ENCODE data around the gene SCPEP1.

Gene SCPEP1

DNA sequence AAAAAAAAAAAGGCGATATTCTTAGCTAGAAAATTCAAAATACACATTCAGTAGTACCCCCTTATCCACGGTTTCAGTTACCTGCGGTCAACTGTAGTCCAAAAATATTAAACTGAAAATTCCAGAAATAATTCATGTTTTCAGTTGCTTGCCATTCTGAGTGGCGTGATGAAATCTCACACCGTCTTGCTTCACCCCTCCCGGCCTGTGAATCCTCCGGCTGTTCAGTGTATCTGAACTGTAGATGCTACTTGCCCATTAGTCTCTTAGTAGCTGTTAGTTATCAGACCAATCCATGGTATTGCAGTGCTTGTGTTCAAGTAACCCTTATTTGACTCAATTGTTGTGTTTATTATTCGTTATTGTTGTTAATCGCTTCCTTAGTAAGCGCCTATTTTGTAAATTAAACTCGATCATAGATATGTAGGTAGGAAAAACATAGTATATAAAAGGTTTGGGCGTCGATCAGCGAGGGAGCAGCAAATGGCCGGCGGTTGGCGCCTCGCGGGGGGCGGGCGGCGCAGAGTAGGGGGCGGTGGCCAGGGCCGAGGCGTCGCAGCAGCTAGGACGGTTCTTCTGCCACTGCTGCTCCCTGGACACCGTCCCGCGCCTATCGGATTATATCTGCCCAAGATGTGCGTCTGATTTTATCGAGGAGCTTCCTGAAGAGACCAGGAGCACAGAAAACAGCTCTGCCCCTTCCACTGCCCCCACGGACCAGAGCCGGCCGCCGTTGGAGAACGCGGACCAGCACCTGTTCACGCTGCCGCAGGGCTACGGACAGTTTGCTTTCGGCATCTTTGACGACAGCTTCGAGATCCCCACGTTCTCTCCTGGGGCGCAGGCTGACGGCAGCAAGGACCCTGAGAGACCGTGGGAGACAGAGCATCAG is 67.3 kb downstream of the SCPEP1 start:
- no peak for DNase-seq

DNA sequence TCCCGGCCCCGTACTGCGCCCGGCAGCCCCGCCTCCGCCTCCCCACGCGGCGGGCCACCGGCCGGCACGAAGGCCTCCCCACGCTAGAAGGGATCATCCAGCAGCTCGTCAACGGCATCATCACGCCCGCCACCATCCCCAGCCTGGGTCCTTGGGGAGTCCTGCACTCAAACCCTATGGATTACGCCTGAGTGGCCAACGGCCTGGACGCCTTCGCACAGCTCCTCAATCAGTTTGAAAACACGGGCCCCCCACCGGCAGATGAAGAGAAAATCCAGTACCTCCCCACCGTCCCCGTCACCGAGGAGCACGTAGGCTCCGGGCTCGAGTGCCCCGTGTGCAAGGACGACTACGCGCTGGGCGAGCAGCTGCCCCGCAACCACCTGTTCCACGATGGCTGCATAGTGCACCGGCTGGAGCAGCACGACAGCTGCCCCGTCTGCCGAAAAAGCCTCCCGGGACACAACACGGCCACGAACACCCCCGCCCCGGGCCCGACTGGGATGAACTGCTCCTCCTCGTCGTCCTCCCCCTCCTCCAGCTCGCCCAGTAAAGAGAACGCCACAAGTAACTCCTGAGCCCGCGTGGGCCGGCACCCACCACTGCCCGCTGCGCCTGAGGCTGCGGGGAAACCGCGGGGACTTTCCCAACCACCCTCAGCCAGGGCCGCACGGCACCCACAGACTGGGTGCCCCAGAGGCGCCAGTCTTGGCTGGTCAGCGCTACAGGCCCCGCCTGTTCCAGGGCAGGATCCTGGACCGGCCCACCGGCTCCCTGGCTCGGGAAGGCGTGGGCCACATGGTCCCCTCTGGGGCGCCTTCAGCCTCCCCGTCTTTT is 68.2 kb downstream of the SCPEP1 start:
- peak in 1 of 2 donors; percentile 16 for DNase-seq

DNA sequence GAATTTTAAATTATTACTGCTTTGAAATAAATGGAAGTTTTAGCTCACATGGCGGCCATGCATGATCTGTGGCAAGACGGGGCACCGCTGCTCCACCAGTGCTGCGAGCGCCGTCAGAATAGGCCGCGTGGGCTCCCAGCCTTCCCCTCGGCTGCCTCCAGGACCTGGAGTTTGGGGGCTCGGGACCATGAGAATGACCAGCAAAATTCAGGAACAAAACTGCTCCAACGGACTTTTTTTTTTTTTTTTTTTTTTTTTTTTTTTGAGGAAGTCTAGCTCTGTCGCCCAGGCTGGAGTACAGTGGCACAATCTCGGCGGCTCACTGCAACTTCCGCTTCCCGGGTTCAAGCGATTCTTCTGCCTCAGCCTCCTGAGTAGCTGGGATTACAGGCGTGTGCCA is 68.8 kb downstream of the SCPEP1 start:
- no peak for DNase-seq

DNA sequence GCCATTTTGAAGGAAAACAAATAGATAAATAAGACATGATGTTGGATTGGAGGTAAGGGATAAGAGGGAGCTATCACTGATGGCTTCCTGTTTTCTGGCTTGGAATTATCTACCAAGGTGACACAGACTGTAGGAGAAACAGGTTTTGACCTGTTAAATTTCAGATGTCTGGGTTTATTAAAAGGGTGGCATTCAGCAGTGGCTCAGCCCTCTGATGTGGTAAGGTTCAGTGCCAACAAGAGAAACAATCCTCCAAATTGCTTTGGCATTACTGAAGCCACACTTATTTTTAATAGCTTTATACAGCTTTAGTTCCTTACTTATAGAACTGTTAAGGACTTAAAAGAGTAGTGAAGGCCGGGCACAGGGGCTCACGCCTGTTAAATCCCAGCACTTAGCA is 70.2 kb downstream of the SCPEP1 start:
- DNase-seq: no peak

GRCh38 chr17:57050306-57050705 is 72.4 kb downstream of the SCPEP1 start:
- DNase-seq: no peak

DNA sequence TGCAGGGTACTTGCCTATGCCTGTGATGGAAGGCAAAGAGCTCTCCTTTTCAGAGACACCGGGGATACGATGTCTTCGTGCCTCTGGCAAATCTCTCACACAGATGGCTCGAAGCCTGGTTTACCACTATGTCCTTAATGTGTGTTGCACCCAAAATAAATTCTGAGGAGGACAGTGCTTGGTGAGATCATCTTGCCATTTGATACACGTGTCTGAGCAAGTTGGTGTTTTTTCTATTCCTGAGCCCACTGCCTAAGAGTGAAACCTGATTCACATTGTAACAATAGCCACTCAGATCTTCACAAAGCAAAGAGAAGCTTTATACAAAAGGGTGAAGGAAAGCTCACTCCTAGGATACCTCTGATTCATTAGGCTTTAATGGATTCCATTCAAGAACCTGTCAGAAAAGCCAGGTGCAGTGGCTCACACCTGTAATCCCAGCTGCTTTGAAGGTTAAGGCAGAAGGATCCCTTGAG is 74.0 kb downstream of the SCPEP1 start:
- DNase-seq: no peak
